HG02763 (cell line): ENCODE measurements around the gene SCN8A.
"Not testable (repeated sequence)": the region's sequence is repeated elsewhere in the genome, so short reads cannot be mapped to it uniquely, and the experiment has no call there.

Source experiments
- ATAC-seq: cut with Tn5 transposase; IDR thresholded peaks from one replicate; pipeline ENCODE4 v1.9.1; 2021; ENCODE audit warnings: mild to moderate bottlenecking, moderate library complexity; ENCODE audit not compliant: unreplicated experiment

Gene SCN8A

DNA sequence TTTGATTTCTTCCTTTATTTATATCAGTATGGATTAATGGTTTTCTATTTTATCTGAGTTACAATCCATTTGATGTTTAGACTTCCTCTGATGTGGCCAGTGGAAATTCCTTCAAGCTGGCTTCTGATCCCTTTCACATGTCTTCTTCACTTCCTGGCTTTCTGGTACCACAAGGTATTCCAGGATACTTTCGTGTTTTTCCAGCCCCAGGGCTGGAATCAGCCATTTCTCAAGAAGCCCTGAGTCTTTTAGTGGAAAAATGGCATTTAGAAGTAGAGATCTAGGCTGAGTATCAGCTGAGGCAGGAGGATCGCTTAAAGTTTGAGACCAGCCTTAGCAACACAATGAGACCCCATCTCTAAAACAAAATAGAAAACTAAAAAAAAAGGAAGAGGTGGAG lies 164.2 kb downstream of the SCN8A start:
- ATAC-seq, result no peak

DNA sequence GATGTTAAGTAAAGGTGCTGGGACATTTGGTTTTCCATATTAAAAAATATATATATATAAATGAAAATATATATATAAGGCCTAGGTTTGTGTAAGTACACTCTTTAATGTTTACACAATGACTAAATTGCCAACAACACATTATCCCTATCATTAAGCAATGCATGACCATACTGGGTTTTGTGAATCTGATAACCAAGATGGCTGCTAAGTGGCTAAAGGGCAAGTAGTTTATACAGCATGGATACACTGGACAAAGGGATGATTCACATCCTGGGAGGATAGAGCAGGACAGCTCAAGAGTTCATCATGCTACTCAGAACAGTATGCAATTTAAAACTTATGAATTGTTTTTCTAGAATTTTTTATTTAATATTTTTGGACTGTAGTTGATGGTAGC lies 168.1 kb downstream of the SCN8A start:
- no peak for ATAC-seq

DNA sequence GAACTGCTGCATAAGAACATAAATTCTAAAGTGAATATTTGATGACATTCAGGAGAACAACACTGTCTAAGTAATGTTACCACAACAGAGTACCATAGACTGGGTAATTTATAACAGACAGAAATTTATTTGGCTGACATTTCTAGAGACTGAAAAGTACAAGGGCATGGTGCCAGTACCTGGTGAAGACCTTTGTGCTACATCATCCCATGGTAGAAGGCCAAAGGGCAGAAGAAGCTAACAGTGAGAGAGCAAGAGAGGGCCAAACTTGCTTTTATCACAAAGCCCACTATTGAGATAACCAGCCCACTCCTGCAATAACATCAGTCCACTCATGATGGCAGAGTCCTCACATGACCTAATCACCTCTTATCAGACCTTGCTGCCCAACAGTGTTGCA lies 168.7 kb downstream of the SCN8A start:
- ATAC-seq, result no peak

DNA sequence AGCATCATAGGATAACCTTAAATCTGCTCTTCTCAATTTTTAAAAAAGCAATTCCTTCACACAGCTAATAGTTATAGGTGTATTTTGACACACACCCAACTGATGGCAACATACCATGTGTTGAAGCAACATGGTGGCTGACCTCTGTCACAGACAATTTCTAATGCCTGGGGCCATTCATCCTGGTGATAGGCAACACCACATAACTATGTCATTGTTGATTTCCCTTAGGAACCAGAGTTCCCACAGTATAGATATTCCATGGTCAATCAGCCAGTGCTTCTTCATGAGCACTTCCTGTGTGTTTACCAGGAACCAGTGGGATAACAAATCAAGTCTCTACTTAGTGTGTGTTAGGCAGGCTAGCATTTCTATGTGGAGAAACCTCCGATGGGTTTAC lies 169.2 kb downstream of the SCN8A start:
- ATAC-seq, result no peak

DNA sequence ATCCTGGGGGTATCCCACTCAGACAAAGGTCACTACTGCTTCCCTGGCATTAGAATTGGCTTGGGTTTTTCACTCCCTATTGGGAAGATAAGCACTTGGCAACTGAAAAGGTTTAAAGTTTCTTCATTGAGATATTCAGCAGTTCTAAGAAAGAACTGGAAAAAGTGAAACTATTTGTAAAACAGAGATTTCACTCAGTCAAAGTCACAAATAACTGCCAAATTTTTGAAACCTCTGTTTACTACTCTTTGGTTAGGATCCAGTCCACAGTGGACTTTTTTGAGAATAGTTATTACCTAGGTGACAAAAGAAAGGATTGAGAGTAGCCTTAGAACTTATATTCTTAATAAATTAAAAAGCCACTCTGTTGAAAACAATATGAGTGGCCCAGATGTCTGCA lies 172.7 kb downstream of the SCN8A start:
- ATAC-seq, result no peak

DNA sequence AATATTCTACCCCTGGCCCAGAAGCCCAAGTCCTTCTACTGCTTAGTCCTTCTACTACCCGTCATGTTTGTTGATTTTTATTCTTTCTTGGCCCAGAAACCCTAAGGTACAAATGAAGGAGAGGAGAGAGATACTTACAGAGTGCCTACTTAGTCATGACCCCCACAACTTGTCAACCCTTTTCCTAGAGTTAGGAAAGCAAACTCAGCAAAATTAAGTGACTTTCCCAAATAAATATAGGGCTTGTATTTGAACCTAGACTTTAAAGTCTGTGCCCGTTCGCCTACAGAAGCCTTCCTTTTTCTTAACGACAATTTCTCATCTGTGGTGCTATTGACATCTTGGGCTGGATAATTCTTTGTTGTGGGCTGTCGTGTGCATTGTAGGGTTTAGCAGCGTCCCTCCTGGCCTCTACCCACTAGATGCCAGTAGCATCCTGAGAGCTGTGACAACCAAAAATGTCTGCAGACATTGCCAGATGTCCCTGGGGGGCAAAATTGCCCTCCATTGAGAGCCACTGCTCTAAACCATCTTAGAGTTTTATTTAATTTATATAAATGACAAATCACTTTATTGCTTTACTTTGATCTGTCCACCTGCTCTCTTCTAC lies 175.1 kb downstream of the SCN8A start:
- ATAC-seq, result no peak

DNA sequence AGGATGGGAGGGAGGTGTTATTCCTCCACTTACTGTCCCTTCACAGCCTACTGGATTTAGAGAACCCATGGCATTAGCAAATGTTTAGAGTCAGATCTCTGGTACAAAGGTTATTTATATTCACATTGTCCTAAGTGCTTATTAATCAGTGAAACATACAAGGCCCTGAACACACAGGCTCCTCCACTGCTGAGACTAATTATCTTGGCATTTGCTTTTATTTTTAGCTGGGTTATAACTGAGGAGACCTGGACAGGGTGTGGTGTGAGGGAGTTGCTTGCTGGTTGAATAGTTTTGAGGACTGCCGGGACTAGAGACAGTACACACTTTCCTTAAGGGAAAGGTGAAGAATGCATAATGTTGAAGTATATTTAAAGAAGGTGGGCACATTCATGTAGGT lies 180.0 kb downstream of the SCN8A start:
- no peak for ATAC-seq

DNA sequence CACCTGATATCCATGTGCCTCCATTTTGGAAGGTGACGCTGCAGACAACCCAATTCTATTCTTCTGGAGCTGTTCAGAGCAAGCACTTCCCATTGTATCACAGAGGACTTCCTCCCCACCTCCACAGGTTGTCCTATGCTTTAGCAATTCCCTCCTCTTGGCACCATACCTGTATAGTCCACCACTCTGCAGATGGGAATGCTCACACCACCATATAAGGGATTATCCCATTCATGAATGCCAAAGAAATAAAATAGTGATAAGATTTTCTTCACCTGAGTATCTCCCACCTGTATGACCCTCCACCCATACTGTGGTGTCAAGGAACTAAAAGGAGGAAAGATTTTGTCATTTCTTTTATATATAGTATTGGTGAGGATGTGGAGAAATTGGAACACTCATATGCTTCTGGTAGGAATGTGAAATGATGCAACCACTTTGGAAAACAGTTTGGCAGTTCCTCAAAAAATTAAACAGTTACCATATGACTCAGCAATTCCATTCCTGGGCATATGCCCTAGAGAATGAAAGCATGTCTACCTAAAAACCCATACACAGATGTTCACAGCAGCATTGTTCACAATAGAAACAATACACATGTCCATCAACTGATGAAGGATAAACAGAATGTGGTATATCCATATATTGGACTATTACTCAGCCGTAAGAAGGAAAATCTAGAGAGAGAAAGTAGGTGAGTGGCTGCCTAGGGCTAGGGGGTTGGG lies 182.3 kb downstream of the SCN8A start:
- ATAC-seq, result no peak

DNA sequence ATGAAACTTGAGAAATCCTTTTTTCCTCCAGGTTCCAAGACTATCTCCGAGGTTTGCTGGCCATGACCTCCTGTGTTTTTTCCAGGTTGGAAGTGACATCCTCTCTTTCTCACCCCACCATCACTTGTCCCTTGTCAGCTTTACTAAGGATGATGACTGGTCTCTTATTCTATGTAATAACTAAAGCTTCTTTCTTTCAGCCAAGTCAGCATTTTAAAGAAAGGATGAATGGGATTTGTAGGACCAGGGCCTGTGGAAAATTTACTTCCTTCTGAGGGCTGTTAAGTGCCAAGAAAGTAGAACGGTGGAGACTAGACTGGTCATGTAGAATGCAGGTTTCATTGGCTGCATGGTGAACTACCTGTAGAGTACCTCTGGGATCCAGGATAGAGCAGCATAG lies 183.9 kb downstream of the SCN8A start:
- no peak for ATAC-seq

DNA sequence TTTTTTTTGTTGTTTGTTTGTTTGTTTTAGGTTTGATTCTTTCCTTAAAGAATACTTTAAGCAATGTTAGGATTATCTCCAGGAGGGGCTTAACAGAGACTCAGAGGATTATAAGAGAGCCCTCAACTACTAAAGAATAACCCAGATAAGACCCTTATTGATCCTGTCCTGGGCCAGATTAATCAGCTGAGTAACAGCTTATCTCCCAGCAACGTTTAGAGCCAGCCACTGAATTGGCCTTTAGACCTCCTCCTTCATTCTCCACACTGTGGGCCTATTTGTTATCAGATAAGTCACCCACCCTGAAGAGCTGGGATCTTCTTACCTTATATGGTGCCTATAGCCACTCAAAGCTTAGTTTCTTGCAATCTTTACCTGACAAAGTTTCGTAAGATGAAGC lies 186.4 kb downstream of the SCN8A start:
- no peak for ATAC-seq

DNA sequence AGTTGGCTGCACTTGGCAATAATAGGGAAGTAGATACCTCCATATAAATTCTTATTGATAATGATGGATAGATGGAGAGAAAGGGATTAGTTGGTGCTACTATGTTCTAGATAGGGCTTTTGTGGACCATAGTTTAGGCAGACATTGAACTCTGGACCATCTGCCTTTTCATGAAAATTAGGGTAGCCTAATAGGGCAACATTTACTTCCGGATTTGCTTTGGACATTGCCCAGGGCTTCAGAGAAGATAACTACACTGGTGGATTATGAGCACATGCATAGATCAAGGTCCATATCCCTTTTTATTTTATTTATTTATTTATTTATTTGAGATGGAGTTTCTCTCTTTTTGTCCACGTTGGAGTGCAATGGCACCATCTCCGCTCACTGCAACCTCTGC lies 186.9 kb downstream of the SCN8A start:
- ATAC-seq, result no peak

DNA sequence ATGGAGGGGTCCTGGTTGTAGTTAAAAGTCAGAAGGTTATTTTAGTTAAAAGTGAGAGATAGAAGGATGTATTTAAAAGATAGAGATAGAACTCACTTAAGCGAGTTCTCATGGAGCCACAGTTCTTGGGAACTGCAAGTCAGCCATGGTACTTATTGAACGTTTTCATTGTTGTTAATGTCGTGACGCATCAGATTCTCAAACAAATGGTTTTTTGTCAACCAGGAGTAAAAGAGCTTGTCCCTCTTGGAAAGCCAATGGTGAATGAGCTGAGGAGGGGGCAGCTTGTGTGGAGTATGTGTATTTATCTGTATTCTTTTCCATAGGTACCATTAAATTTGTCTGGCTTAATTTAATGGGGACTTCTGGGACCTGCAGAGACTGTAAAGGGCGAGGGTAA lies 188.8 kb downstream of the SCN8A start:
- ATAC-seq, result no peak

DNA sequence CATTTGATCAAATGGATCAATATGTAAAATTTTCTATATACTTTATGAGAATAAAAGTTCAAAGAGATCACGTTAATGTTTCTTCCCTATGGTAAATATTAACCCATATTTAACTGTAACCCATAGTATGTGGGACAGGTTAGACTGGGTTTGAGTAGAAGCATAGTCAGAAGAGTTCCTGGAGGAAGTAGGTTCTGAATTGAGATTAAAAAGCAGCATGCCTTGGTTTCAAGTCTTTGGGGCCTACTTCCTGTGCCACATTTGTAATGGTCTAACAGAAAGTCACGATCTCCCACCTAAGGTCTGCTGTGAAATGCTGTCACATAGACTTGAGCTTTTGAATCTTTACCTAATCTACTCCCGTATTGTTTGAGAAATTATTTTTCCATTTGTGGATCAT lies 193.7 kb downstream of the SCN8A start:
- ATAC-seq, result no peak

DNA sequence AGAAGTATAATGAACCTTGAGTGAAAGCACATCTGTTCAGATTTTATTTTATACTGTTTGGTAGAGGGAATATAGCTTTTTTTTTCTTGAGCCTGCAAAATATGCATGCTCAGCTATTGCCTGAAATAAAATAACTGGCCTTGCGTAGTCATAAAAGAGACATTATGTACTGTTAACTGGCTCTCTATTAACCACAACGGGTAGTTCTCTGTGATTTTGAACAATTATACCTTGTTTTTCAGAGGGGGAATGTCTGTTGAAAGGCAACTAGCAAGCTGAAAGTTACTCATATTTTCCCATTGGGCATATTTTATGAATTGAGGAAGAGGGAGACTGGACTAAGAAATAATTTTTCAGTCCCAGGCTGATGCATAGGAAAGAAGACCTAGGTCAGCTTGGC lies 194.9 kb downstream of the SCN8A start:
- ATAC-seq, result no peak

DNA sequence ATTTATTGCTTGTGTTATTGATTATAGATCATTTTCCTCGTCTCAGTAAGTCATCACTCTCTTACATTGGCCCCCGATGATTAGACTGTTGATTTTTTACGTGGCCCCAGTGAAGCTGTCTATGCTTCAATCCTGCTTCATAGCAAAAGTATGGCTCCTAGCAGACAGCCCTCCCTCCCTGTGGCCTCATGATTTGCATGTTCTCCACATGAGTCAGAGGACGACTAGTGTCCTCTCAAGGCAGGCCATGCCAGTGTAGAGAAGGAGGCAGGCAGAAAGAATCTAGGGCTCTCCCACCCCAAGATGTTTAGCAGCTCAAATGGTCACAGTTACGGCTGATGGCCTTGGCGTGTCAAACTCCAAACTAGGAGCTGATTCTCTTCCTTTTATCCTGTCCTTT lies 197.8 kb downstream of the SCN8A start:
- no peak for ATAC-seq

DNA sequence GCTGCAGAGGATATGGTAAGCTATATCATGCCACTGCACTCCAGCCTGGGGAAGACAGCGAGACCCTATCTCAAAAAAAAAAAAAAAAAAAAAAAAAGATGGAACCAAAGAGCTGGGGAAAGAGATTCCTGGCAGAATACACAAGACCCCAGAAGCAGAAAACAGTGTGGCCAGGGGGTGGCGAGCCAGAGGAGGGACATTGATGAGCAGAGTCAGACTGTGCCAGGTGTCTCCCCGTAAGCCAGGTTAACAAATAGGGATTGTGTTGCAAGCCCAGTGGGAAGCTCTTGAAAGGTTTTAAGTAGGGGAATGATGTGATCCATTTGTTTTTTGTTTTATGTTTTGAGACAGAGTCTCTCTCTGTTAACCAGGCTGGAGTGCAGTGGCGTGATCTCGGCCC lies 201.4 kb downstream of the SCN8A start:
- no peak for ATAC-seq

DNA sequence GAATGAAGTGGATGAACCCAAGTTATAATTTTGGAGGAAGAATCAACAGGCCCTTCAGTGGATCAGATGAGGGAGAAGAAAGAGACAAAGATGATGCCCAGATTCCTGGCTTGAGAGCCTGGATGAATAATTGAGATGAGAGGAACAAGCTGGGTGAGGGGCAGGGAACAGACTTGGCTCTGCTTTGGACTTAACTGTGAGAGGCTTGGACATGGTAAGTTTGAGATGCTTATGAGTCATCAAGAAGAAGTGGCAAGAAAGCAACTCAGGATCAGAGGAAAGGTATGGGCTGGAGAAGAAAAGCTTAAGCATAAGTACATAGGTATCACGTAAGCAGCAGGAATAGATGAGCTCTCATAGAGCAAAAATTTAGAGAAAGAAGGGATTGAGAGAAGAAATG lies 202.2 kb downstream of the SCN8A start:
- ATAC-seq, result no peak

DNA sequence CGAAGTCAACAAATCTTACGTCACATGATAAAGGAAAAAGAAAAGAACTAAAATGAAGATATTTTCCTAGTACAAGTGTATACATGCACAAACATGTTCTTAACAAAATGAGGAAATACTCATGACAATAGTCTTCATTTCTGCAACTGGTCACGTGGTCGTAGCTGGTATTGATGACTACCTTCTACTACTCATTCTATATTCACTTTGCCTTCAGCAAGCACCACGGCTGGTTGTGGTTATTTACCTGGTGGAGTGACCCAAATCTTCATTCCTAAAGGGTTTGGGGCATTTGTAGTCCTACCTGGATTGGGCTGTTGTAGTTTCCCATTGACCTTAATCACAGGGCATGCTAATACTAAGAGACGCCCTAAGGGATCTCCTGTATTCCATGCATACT lies 206.3 kb downstream of the SCN8A start:
- ATAC-seq, result no peak

DNA sequence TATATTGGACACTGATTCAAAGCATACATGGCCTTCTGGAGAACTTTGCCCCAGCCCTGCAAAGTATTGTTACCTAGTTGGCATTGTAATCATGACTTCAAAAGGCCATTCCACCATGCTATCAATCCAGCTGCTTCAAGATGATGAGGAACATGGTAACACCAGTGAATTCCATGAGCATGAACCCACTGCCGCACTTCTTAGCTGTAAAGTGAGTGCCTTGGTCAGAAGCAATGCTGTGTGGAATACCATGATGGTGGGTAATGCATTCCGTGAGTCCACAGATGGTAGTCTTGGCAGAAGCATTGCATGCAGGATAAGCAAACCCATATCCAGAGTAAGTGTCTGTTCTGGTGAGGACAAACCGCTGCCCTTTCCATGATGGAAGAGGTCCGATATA lies 207.0 kb downstream of the SCN8A start:
- not testable (repeated sequence) for ATAC-seq

DNA sequence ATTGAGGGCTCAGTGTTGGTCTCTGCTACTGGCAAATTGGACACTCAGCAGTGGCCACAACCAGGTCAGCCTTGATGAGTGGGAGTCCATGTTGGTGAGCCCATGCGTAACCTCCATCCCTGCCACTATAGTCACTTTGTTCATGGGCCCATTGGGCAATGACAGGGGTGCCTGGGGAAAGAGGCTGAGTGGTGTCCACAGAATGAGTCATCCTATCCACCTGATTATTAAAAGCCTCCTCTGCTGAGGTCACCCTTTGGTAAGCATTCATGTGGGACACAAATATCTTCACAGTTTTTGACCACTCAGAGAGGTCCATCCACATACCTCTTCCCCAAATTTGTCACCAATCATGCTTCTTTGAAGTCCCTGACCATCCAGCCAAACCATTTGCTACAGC lies 207.5 kb downstream of the SCN8A start:
- ATAC-seq, result no peak

DNA sequence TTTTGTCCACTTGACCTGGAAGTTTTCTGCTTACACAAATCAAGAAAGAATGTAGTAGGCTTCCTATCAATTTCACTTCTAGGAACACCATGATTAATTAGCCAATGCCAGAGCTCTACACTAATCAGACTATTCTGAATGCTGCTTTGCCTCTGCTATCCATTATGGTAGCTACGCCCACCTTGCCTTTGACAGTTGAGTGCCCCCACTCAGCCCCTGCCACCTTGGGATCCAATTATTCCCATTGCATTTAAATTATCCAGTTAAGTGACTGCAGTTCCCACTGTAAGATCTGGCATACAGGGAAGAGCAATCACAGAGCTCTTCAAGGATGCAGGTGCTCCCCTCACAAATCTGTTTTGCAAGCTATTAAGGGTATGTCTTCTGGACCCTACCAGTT lies 210.0 kb downstream of the SCN8A start:
- ATAC-seq, result no peak

DNA sequence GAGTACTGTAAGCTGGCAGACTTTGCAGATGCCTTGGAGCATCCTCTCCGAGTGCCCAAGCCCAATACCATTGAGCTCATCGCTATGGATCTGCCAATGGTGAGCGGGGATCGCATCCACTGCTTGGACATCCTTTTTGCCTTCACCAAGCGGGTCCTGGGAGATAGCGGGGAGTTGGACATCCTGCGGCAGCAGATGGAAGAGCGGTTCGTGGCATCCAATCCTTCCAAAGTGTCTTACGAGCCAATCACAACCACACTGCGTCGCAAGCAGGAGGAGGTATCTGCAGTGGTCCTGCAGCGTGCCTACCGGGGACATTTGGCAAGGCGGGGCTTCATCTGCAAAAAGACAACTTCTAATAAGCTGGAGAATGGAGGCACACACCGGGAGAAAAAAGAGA lies 215.9 kb downstream of the SCN8A start:
- ATAC-seq, result no peak

DNA sequence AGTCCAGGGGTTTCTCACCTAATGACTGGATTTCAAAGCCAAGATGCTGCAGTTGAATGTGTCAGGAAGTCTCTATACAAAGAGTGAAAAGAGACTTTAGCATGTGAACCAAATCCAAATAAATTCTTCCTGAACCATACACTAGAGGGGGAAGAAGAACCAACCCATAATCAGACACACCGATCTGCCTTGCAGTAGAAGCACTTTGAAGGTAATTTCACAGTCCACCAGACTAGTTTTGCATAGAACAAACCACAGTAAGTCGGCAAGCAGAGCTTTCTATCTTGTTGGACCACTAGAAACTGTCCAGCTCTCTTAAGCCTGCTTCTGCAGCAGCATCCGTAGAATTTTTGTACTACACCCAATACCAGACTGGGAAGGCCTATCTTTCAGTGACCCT lies 218.2 kb downstream of the SCN8A start:
- ATAC-seq, result no peak
